ENCODE results near the gene EFCAB8.
"Not testable (repeated sequence)": the region's sequence is repeated elsewhere in the genome, so short reads cannot be mapped to it uniquely, and the experiment has no call there.

The EFCAB8 gene

DNA sequence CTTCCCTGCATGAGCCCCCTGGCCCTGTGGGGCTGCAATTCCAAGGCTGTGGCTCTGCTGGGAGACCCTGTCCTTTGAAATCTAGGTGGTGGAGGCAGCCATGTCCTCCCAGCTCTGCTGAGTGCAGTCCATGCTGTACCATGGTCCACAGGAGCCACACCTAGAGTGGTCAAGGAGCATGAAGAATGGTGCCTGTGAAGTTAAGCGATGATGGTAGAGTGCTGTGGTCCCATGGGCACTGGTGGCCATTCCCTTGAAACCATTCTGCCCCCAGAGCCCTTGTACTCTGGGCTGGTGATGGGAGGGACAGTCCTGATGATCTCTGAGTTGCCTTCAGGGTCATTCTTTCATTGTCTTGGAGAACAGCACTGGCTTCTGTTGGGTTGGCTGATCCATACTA, 55.3 kb downstream of the EFCAB8 start:
- no peak for DNase-seq

DNA sequence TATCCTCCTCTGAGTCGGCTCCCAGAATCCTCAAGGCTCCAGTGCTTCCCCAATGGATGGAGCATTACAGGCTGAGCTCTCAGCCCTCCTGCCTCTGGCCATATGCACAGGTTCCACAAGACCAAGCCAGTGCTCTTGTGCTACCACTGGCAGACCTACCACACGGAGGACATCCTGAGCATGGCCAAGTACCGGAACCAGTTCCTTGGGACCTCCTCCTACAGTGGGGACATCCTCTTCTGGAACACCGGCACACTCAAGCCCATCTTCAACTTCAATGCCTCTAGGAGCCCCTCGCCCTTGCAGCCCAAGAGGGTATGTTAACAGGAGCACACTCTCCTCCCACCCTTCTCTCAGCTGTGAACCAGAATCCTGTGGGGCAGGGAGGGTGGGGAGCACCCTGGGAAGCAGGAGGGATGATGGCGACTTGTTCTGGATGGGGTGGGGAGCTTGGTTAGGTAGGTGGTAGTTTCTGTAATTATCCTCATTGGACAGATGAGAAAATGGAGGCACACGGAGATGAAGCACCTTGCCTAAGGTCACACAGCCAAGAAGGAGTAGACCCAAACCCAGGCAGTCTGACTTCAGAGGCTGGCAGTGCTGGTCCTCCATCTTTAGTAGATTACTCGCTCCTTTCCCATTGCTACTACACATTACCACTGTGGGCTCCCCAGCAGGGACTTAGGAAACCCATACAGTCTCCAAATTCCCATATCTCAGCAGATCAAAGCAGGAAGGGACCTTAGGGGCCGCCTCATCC, 58.6 kb downstream of the EFCAB8 start:
- DNase-seq = no peak

DNA sequence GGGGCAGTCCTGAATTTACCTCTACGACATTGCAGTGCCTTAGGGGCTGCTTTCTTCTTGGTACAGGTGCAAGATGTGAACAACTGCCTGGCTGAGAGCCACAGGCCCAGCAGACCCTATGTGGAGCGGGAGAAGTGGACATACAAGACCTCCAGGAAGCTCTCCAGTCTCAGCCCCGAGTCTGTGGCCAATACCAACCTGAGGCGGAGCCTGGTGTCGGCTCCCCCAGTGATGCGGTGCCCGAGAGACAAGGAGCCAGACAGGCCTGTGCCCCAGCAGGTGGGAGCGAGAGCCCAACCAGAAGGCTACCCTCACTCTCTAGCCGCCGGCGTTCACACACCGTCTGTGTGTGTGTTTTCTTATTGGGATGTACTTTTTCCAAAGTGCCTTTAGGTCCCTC, 59.6 kb downstream of the EFCAB8 start:
- DNase-seq = no peak

DNA sequence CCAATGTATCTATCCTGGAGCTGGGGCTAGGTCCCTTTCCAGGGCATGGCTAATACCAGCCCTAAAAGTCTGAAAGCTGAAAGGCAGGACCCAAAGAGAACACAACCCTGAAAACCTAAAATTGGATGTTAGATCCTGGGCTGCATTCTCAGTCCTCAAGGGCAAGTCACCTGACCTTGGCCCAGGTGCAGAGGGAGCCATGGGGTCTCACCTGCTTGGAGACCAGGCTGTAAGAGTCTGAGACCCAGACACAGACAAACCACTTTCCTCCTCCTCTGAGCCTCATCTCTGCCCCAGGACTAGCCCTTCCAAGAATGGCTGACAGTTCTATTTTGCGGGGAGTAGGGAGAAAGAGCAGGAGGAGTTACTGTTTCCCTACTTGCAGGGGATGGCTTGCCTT, 60.0 kb downstream of the EFCAB8 start:
- no peak for DNase-seq

DNA sequence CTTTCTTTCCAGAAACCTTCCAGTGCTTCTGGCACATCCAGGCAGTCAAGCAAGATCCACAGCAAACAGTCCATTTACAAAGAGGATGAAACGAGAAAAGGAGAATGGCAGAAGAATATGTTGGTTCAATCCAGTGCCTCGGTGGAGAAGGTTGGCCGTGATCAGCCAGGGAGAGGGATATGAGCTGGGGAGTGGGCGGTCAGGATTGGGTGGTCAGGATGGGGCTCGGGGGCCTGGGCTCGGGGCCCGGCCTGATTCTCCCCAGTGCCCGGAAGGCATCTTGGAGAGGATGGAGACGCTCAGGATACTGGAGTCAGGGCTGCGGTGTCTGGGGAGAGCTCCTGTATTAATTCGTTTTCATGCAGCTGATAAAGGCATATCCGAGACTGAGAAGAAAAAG, 61.3 kb downstream of the EFCAB8 start:
- no peak for DNase-seq

DNA sequence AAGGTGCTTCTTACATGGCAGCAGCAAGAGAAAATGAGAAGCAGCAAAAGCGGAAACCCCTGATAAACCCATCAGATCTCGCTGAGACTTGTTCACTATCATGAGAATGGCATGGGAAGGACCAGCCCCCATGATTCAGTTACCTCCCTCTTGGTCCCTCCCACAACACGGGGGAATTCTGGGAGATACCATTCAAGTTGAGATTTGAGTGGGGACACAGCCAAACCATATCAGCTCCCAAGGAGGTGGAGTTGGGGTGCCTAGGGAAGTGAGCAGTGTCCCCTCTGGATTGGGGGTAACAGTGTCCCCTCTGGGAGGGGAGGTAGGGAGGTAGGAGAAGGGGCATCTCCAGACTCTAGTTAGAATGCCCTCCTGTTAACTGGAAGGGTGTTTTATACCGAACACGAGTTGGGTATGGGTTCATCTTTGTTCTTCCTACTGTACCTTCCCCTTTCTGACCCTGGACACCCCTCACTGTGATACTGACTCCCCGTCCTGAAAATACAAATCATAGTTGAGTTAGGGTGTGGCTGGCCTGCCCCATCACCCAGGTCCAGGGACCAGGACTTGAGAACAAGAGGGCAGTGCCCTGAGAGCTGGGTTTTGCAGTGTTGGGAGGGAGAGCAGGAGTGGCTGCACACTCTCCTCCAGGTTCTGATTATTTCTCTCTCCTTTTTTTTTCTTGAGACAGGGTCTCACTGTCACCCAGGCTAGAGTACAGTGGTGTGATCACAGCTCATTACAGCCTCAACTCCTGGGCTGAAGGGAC, 62.0 kb downstream of the EFCAB8 start:
- DNase-seq = no peak

DNA sequence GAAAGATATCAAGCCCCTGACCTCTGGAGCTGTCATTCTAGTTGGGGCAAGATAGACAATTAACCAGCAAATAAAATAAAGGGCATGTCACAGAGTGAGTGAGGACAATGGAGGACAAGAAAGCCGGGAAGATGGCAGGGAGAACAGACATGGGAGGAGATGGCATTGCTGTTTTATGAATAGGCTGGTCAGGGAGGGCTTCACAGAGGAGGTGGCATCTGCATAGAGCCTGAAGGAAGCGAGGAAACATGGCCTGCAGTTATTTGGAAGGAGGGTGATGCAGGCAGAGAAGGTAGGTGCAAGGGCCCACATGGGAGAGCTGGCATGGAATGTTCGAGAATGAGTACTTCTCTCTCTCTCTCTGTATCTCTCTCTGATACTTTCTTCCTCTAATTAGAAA, 63.7 kb downstream of the EFCAB8 start:
- no peak for DNase-seq

DNA sequence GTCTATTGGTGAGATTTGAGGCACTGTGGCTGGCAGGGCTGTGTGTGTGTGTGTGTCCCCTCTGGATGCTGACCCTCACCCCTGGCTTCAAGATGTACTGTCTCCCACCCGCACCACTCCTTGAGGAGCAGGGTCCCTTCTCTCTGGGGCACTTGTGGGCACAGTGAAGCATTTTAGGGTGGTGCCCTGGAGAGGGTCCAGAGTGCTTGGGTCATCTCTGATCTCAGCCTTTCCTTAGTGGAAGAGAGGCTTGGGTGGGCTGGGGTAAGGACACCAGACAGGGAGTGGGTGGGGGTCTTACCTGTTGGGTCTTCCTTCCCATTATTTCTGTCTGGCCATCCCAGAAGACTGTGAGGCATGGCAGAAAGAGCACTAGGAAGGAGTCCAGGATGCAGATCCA, 66.1 kb downstream of the EFCAB8 start:
- DNase-seq = no peak

DNA sequence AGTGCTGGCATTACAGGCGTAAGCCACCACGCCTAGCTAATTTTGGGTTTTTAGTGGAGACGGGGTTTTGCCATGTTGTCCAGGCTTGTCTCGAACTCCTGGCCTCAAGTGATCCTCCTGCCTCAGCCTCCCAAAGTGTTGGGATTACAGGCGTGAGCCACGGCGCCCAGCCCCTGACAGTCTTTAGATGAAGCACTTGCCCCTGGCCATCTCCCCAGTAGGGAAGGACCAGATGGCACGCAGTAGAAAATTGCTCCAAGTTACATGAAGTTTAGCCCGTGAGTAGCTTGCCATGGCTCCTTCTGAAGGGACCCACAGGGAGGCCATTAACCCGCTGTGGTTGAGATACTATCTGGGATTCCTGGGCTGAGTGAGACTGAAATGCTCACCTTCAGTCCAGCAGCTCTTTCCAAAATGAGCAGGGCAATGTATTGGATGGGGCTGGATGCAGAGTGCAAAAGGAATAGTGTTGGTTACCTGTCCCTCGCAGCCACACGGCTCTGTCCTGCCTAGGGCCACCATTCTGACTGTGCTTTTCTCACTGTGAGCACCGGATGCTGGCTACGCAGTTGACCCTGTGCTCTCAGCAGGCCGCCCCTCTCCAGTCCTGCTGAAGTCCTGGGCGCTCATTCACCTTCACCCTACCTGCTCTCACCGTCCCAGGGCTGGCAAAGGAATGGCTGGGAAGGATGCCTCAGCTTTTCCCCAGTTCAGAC, 66.9 kb downstream of the EFCAB8 start:
- no peak for DNase-seq

DNA sequence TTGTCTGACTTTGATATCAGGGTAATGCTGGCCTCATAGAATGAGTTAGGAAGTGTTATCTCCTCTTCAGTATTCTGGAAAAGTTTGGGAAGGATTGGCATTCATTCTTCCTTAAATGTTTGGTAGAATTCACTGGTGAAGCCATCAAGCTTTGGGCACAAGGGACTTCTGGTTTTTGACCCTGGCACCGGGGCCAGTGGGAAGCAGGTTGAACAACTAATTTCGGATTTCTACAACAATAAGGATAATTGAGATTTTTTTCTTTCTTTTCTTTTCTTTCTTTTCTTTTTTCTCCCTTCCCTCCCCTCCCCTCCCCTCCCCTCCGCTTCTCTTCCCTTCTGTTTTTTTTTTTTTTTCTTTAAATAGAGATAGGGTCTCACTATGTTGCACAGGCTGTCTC, 70.4 kb downstream of the EFCAB8 start:
- DNase-seq = no peak

DNA sequence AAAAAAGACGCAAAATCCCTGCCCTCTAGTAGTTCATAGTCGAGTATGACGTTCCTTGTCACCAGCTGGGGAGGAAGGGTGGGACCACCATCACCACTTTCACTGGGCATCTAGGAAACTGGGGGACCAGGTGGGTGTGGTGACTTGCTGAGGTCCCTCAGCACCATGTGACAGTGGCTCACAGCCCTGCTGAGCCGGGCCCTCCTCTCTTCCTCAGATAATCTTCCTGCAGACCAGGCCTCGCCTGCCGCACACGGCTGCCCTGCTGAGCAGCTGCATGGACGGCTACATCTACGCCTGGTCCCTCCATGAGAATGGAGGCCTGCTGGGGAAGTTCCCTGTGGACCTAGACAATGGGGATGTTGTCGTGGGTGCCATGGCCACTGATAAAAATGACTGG, 71.5 kb downstream of the EFCAB8 start:
- DNase-seq = no peak

DNA sequence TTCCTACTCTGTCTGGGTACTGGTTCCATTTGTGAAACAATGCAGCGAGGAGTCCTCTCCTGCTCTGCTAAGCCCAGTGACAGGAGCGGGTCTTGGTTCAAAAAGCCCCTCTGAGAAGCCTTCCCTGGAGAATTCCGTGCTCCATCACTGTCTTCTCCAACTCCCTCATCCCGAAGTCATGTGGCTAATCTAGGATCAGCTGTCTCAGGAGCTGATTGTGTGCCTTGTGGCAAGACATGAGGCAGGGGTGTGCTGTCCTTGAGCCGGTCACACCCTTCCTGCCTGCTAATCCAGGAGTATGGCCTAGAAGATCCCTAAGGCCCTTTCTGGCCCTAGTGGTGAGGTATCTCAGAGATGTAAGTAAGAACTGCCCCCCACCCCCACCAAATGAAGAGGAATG, 72.0 kb downstream of the EFCAB8 start:
- DNase-seq = no peak

DNA sequence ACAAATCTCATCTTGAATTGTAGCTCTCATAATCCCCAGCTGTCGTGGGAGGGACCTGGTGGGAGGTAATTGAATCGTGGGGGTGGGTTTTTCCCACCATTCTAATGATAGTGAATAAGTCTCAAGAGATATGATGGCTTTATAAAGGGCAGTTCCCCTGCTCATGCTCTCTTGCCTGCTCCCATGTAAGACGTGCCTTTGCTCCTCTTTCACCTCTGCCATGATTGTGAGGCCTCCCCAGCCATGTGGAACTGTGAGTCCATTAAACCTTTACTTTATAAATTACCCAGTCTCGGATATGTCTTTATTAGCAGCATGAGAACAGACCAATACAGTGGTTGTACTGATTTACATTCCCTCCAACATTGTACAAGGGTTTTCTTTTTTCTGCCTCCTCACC, 75.9 kb downstream of the EFCAB8 start:
- DNase-seq = no peak

DNA sequence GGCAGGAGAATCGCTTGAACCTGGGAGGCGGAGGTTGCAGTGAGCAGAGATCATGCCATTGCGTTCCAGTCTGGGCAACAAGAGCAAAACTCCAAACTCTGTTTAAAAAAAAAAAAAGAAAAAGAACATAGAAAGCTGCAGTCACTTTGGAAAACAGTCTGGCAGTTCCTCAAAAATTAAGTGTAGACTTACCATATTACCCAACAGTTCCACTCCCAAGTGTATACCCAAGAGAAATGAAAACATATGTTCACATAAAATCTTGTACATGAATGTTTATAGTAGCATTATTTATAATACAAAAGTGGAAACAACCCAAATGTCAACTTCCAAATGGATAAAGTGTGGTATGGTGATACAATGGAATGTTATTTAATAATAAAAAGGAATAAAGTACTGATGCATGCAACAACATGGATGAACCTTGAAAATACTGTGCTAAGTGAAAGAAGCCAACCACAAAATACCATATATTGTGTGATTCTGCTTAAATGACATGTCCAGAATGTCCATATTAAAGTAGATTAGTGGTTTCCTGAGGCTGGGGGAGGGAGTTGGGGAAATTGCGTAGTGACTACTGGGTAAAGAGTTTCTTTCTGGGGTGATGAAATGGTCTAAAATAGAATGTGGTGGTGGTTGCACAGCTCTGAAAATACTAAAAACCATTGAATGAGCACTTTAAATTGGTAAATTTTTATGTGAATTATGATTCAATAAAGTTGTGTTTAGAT, 82.6 kb downstream of the EFCAB8 start:
- no peak for DNase-seq

DNA sequence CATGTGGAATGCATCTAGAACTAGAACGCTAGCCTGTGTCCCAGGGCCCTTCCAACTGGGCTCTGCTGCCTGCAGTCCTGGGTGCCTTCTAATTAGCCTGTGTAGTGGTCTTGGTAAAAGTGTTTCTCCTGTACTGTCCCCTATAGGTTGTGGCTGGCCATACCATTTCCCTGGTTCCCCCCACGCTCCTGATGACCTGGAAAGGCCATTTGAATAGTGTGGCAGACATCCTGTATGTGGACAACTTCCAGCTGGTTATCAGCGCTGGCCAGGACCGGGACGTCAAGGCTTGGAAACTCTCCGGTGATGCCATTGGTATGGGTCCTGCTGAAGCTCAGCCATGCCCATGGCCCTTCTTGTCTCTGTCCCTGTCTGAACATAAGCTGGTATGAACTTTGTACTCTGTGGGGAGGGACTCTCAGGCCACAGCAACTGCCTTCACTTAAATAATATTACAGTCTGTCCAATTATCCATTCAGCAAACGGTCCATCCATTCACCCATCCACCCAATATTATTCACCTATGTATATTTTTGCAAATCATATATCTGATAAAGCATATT, 84.8 kb downstream of the EFCAB8 start:
- no peak for DNase-seq

DNA sequence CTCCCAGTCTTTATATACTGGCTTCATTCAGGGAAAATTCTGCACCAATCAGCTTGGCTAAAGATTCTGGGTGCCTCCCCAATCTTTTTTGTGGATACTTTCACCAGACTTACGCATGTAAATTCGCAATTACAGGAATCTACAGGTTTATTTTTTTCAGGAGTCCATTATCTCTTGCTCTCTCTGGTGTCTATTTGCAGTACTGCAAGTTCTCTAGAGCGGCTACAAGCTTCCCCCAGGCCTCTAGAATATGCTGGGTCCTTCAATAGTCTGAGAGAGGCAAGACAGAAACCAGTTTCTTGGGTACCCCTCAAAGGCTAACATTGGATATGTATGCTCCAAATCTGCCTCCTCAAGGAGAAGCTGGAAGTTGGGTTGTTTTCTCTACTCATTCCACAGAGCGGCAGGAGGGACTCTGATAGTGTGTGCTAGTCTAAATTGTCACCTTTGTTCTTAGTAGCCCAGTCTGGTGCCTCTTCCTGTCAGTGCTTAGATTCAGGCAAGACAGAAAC, 87.0 kb downstream of the EFCAB8 start:
- DNase-seq = no peak

DNA sequence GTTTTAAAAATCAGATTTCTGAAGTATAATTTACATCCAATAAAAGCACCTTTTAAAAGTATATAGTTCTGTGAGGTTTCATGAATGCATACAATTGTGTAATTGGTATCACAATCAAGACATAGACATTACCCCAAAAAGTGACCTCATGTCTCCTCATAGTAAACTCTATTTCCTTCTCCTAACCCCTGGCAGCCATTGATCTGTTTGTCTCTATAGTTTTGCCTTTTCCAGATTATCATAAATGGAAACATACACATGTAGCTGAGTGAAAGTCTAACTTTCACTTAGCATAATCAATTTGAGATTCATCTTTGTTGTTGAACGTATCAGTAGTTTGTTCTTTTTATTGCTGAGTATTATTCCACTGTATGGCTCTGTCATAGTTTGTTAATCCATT, 87.9 kb downstream of the EFCAB8 start:
- no peak for DNase-seq

DNA sequence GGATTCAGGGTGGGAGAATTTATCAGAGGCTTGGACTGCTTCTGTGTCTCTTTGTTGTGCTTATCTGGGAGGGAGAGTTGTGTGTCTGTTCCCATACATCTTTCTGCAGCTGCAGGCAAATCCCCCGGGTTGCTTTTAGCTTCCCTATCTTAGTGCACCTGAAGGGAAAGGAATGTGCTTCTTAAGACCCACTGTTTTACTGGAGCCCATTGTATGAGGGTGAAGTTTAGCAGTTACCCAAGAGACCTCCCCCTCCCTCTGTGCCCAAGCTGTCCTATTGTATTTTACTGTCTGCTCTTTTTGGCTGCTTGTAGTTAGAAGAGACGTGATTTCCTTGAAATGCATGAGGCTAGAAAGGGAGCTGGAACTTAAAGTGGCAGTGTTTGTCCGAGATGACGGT, 91.8 kb downstream of the EFCAB8 start:
- not testable (repeated sequence) for DNase-seq

DNA sequence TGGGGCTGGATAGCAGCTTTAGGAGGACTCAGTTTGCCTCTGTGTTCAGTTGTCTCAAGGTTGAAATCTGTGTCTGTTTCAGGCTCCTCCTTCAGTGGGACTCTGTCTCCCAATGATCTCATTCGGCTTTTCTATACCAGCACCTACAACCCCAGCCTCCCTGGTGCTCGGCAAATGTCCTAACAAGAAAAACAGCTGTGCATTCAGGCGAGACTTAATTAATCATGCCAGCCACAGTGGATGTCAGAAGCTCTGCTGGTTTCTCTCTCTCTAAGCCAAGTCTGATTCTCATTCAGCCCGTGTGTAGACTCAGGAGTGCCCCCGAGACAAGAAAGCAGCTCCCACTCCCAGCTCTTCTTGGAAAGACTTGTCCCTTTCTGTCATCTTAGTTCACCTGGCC, 98.7 kb downstream of the EFCAB8 start:
- no peak for DNase-seq

DNA sequence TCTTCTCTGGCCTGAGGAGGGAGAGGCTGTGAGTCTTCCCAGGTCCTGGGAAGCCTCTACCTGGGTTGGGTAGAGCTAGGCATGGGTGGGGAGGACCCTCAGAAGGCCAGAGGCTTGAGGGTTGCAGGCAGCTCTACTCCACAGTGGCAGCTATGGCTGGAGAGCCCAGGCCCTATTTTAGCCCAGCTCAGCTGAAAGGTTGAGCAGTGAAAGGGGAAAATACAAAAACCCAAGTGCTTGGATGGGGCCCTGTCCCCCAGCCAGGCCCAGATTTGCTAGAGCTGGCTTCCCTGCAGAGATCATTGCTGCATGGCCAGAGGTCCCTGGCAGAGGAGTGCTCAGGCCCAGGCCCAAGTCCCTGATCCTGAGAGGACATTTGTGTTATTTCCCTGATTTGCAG, 99.9 kb downstream of the EFCAB8 start:
- DNase-seq = no peak

DNA sequence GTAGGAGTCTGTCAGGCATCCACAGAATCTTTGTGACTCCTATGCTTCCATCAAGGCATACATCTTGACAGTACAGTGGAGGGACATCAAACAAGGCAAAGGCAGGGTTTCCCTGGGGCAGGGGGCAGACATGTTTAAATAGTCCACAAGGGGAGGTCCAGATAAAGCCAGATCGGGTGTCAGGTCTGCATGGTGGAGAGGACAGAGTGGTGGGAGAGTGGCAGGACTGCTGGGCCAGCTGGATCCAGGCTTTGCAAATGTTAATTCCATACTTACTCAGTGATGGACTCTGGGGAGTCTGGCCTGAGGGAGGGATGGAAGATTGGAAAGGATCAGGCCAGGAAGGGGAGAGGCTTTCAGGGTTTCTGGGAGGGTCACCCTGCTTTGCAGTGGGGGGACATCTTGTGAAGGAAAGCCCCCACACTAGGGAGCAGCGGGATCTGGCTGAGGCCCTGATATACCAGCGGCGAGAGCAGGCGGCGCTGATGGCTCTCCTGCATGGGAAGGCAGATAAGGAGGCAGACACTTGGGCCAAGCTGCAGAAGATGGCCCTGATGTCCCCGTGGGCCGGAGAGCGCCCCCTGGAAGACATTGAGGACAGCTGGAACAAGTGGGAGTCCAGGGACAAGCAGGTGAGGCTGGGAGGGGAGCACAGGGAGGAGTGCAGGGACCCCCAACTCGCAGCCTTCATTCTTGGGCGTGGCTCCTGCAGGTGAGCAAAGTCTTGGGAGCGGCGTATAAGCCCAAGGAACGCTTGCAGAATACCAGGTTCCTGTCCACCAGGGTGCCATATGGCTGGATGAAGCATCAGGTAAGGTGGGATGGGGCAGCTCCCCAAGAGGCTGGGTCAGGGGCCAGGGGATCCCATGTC, 100.9 kb downstream of the EFCAB8 start:
- DNase-seq = no peak

DNA sequence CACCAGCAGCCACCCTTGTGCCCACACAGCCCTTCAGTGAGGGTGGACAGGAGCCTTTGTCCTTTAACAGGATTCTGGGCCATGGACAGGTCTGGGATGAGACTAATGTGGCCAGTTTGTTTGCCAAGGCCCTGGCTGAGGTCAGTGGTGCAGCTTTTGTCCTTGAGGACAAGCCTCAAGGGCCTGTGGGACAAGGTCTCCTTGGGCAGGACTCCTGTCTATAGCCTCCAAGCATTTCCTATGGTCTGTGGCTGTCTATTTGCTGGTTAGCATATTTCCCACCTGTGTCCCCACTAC, 101.4 kb downstream of the EFCAB8 start:
- no peak for DNase-seq
